ENCODE data around the gene DEFB127. TPM values are rescaled to one million over a fixed set of nuclear protein-coding genes. Genes with fewer than 3 reads are reported as not detected.

The DEFB127 gene
- total and polyA plus RNA-seq, 2 experiments from 2014 or later, result not detected

GRCh38 chr20:164618-165017 lies 7.4 kb downstream of the DEFB127 start:
- in situ Hi-C loops (cut with MboI), result no loop called here
- H3K79me2 ChIP-seq (ENCODE audit: insufficient read depth), result no peaks in the 10 kb centered on the region
- no peak overlapping the region for H3K27ac ChIP-seq
- no peak overlapping the region for H2AFZ ChIP-seq
- H3K4me2 ChIP-seq (ENCODE audit: unreplicated experiment), result no peak overlapping the region
- H3K36me3 ChIP-seq (ENCODE audit: low read depth), result no peaks in the 10 kb centered on the region
- H3K27me3 ChIP-seq (replicated peaks; ENCODE audit: insufficient read depth), result peaks cover 11% of the 10 kb centered on the region; the same call in 1 of the 2 replicates
- H3K4me1 ChIP-seq (ENCODE audit: insufficient read depth), result no peaks in the 10 kb centered on the region
- 0 to 3% methylated on average over 3 of the region's 3 CpGs for WGBS, 2 experiments (ENCODE audit: low coverage in 1 of 2, low lambda C conversion rate in 2 of 2, missing lambda C conversion rate in 2 of 2)
- H3F3A ChIP-seq (ENCODE audit: insufficient read depth), result no peaks in the 10 kb centered on the region
- no peak overlapping the region for H3K9ac ChIP-seq
- DNase-seq, result no peak
- no peaks in the 10 kb centered on the region for H3K9me3 ChIP-seq (ENCODE audit: low read depth)
- no peak overlapping the region for H3K4me3 ChIP-seq
- H4K20me1 ChIP-seq (ENCODE audit: insufficient read depth), result no peaks in the 10 kb centered on the region
- H3K9me2 ChIP-seq (ENCODE audit: insufficient read depth), result no peaks in the 10 kb centered on the region
- no peak for TF ChIP-seq EZH2phosphoT487 (IDR thresholded peaks at IDR 0.05; ENCODE audit: insufficient read depth, low read depth)
- no peak for TF ChIP-seq EZH2 (IDR thresholded peaks at IDR 0.05; ENCODE audit: insufficient read depth, poor library complexity, severe bottlenecking)

GRCh38 chr20:168876-169275 lies 11.6 kb downstream of the DEFB127 start:
- no peaks in the 10 kb centered on the region for H3K79me2 ChIP-seq (ENCODE audit: insufficient read depth)
- no peaks in the 10 kb centered on the region for H3K4me1 ChIP-seq (ENCODE audit: insufficient read depth)
- H4K20me1 ChIP-seq (ENCODE audit: insufficient read depth), result no peaks in the 10 kb centered on the region
- H3K4me2 ChIP-seq (ENCODE audit: unreplicated experiment), result no peak overlapping the region
- H3K4me3 ChIP-seq, result no peak overlapping the region
- no peaks in the 10 kb centered on the region for H3K36me3 ChIP-seq (ENCODE audit: low read depth)
- no peak overlapping the region for H2AFZ ChIP-seq
- H3K9me2 ChIP-seq (ENCODE audit: insufficient read depth), result no peaks in the 10 kb centered on the region
- H3K9ac ChIP-seq, result no peak overlapping the region
- in situ Hi-C loops (cut with MboI), result no loop called here
- no peaks in the 10 kb centered on the region for H3K9me3 ChIP-seq (ENCODE audit: low read depth)
- no peaks in the 10 kb centered on the region for H3F3A ChIP-seq (ENCODE audit: insufficient read depth)
- H3K27ac ChIP-seq, result no peak overlapping the region
- 25 to 27% methylated on average over 2 of the region's 2 CpGs for WGBS, 2 experiments (ENCODE audit: low coverage in 1 of 2, low lambda C conversion rate in 2 of 2, missing lambda C conversion rate in 2 of 2)
- no peak for TF ChIP-seq EZH2 (IDR thresholded peaks at IDR 0.05; ENCODE audit: insufficient read depth, poor library complexity, severe bottlenecking)
- TF ChIP-seq EZH2phosphoT487 (IDR thresholded peaks at IDR 0.05; ENCODE audit: insufficient read depth, low read depth), result no peak
- H3K27me3 ChIP-seq (replicated peaks; ENCODE audit: insufficient read depth), result peaks cover 17% of the 10 kb centered on the region
- no peak for DNase-seq

- in situ Hi-C loops (cut with MboI), result no loop called here
- Histone ChIP-seq H3K9me3 (ENCODE audit: low read depth) (no peaks in the 10 kb centered on the region), H3F3A (ENCODE audit: insufficient read depth) (no peaks in the 10 kb centered on the region), H3K27ac (no peak overlapping the region), H3K4me1 (ENCODE audit: insufficient read depth) (no peaks in the 10 kb centered on the region), H3K79me2 (ENCODE audit: insufficient read depth) (no peaks in the 10 kb centered on the region), H3K27me3 (replicated peaks; ENCODE audit: insufficient read depth) (no peaks in the 10 kb centered on the region), H3K9ac (no peak overlapping the region), H3K36me3 (ENCODE audit: low read depth) (no peaks in the 10 kb centered on the region), H4K20me1 (ENCODE audit: insufficient read depth) (no peaks in the 10 kb centered on the region), H2AFZ (no peak overlapping the region), H3K4me2 (ENCODE audit: unreplicated experiment) (no peak overlapping the region), H3K9me2 (ENCODE audit: insufficient read depth) (0 out of 2 replicates have a peak, but pooled peaks cover 4% of the 10 kb centered on the region), H3K4me3 (no peak overlapping the region)
- DNase-seq, result no peak
- WGBS, 2 experiments (ENCODE audit: low coverage in 1 of 2, low lambda C conversion rate in 2 of 2, missing lambda C conversion rate in 2 of 2), result 15 to 16% methylated on average over 2 of the region's 2 CpGs
- TF ChIP-seq EZH2 (IDR thresholded peaks at IDR 0.05; ENCODE audit: insufficient read depth, poor library complexity, severe bottlenecking) (no peak), EZH2phosphoT487 (IDR thresholded peaks at IDR 0.05; ENCODE audit: insufficient read depth, low read depth) (no peak)
These were observed 27.0 kb downstream of the DEFB127 start for GRCh38 chr20:184288-184687.

DNA sequence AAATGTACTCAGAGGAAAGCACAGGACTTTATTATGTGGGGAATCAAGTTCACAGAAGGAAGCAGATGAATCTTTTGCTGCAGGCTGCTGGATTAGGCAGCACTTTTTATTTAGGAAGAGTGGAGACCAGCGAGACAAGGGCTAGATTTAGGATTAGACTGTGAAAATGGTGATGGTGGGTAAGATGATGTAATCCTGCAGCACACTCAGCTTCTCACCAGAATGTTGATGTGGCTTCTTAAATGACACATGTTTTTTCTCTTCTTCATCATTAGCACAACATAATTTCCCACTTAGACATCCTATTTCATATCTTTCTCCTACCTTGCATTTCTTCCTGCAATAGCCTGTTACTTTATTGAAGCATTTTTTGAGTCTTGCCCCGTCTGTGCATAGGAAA lies 30.5 kb downstream of the DEFB127 start:
- no peak for DNase-seq
- 8 to 13% methylated on average over 2 of the region's 2 CpGs for WGBS, 2 experiments (ENCODE audit: low coverage in 1 of 2, low lambda C conversion rate in 2 of 2, missing lambda C conversion rate in 2 of 2)
- Histone ChIP-seq H3K9me3 (ENCODE audit: low read depth) (no peaks in the 10 kb centered on the region), H3K4me3 (no peak overlapping the region), H3K4me1 (ENCODE audit: insufficient read depth) (no peaks in the 10 kb centered on the region), H3K36me3 (ENCODE audit: low read depth) (no peaks in the 10 kb centered on the region), H3K9ac (no peak overlapping the region), H2AFZ (no peak overlapping the region), H3K79me2 (ENCODE audit: insufficient read depth) (no peaks in the 10 kb centered on the region), H3F3A (ENCODE audit: insufficient read depth) (no peaks in the 10 kb centered on the region), H3K27ac (no peak overlapping the region), H3K4me2 (ENCODE audit: unreplicated experiment) (no peak overlapping the region), H4K20me1 (ENCODE audit: insufficient read depth) (no peaks in the 10 kb centered on the region), H3K9me2 (ENCODE audit: insufficient read depth) (no peaks in the 10 kb centered on the region), H3K27me3 (replicated peaks; ENCODE audit: insufficient read depth) (no peaks in the 10 kb centered on the region)
- in situ Hi-C loops (cut with MboI), result no loop called here
- TF ChIP-seq EZH2 (IDR thresholded peaks at IDR 0.05; ENCODE audit: insufficient read depth, poor library complexity, severe bottlenecking) (no peak), EZH2phosphoT487 (IDR thresholded peaks at IDR 0.05; ENCODE audit: insufficient read depth, low read depth) (no peak)

- Histone ChIP-seq H2AFZ (no peak within 1 kb of the TSS), H4K20me1 (ENCODE audit: insufficient read depth) (no peaks in the 10 kb centered on the region), H3K27ac (no peak within 1 kb of the TSS), H3K36me3 (ENCODE audit: low read depth) (no peaks in the 10 kb centered on the region), H3K4me2 (ENCODE audit: unreplicated experiment) (no peak within 1 kb of the TSS), H3K4me1 (ENCODE audit: insufficient read depth) (no peaks in the 10 kb centered on the region), H3K9me2 (ENCODE audit: insufficient read depth) (no peaks in the 10 kb centered on the region), H3F3A (ENCODE audit: insufficient read depth) (no peaks in the 10 kb centered on the region), H3K4me3 (no peak within 1 kb of the TSS), H3K9me3 (ENCODE audit: low read depth) (no peaks in the 10 kb centered on the region), H3K9ac (no peak within 1 kb of the TSS), H3K79me2 (ENCODE audit: insufficient read depth) (no peaks in the 10 kb centered on the region), H3K27me3 (replicated peaks; ENCODE audit: insufficient read depth) (no peaks in the 10 kb centered on the region)
- TF ChIP-seq EZH2 (IDR thresholded peaks at IDR 0.05; ENCODE audit: insufficient read depth, poor library complexity, severe bottlenecking) (no peak), EZH2phosphoT487 (IDR thresholded peaks at IDR 0.05; ENCODE audit: insufficient read depth, low read depth) (no peak)
- DNase-seq, result no peak
- in situ Hi-C loops (cut with MboI), result no loop called here
- 30 to 31% methylated on average over 7 of the region's 7 CpGs for WGBS, 2 experiments (ENCODE audit: low coverage in 1 of 2, low lambda C conversion rate in 2 of 2, missing lambda C conversion rate in 2 of 2)
These were observed 32.4 kb downstream of the DEFB127 start, which contains the start of gene DEFB128 for GRCh38 chr20:189611-190010. TSS of gene DEFB128 (minus strand) at chr20:189711. CDS start at chr20:189623, 88 bp downstream.
